Fibroblast of skin of abdomen (primary cell): ENCODE data around the gene TTC7B.
A peak's percentile ranks its signal among the peaks of the same experiment; 100 is the strongest.

ENCODE experiments used
- DNase-seq: peaks from one replicate; pipeline ENCODE4 v3.0.0-alpha.2; 2013

Gene TTC7B

GRCh38 chr14:90739318-90740068 is 76.7 kb downstream of the TTC7B start:
- no peak for DNase-seq

- no peak for DNase-seq
Measured at GRCh38 chr14:90733139-90733808, 83.0 kb downstream of the TTC7B start.

- DNase-seq, result no peak
Measured at GRCh38 chr14:90732718-90733117, 83.5 kb downstream of the TTC7B start.

GRCh38 chr14:90732139-90732538 is 84.1 kb downstream of the TTC7B start:
- DNase-seq, result no peak

DNA sequence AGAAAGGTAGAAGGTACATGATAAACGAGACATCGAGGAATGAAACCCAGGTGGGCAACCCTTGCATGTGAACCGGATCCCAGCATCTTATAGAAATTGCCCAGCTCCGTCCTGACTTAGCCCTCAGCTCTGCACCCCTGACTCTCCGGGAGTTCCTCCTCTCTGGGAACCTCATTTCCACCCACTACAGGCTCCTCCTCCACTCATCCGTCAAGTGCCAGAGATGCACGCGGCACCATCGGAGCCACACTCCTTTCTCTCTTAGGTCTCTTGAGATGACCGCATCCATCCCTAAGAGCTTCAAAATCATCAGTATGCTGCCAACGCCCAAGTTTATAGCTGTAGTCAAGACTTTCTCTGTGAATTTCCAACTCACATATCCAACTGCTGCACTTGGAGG is 84.7 kb downstream of the TTC7B start:
- no peak for DNase-seq

DNA sequence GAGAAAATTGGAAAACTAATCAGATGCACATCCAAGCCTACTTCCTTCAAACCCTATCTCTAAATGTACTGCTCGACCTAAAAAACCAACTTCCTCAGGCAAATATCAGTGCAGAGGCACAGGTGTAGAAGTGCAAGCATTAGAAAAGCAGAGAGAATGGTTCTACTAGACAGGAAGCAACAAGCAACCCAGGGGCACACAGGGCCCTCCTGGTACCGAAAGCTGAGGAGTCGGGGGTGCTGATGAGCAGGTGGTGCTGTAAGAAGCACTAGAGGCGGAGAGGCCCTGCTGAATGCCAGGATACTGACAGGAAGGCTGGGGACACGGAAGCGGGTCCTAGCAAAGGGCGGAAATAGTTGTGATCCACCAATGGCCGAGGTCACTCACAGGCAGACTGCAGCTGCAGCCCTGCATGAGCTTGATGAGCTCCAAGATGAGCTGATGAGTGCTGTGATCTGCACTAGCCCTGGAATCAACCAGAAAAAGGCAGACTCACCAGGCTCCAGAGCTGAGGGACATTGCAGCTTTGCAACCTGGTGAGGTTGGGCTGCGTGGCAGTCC is 85.9 kb downstream of the TTC7B start:
- DNase-seq, result no peak

- DNase-seq, result no peak
Measured at GRCh38 chr14:90728951-90729350, 87.3 kb downstream of the TTC7B start.

GRCh38 chr14:90727082-90727481 is 89.1 kb downstream of the TTC7B start:
- DNase-seq, result no peak

GRCh38 chr14:90726656-90727055 is 89.6 kb downstream of the TTC7B start:
- DNase-seq, result peak; percentile 73

DNA sequence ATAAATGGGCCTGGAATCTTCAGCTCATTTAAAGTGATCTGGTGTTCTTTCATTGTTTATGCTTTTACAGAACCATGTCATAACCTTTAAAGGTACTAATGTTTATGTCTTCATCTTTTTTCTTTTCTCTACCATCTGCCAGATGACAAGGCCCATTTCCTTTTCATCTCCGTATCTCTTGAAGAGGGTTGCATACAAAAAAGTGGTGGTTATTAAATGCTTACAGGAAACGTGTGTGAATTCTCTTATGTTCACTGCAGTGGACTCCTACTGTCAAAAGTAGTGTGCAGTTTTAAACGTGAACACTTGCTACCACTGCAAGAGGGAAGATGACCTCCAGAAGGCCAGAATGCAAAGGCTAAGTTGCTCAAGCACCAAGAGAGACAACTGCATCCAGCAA is 91.4 kb downstream of the TTC7B start:
- no peak for DNase-seq

DNA sequence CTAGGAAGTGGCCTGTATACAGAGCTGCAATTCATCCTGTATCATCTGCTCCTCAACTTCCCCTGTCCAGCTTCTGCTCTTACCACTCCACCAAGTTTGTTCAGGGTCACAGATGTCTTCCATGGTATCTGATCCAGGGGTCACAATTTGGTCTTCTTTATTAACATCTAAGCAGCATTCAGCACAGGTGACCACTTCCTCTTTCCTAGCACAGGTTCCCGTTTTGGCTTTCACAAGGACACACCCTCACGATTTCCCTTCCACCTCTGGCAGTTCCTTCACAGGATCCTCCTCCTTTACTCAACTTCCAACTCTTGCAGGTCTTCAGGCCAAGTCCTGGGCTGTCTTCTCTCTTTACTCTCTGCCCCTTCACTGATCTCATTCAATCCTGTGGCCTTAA is 93.6 kb downstream of the TTC7B start:
- no peak for DNase-seq

DNA sequence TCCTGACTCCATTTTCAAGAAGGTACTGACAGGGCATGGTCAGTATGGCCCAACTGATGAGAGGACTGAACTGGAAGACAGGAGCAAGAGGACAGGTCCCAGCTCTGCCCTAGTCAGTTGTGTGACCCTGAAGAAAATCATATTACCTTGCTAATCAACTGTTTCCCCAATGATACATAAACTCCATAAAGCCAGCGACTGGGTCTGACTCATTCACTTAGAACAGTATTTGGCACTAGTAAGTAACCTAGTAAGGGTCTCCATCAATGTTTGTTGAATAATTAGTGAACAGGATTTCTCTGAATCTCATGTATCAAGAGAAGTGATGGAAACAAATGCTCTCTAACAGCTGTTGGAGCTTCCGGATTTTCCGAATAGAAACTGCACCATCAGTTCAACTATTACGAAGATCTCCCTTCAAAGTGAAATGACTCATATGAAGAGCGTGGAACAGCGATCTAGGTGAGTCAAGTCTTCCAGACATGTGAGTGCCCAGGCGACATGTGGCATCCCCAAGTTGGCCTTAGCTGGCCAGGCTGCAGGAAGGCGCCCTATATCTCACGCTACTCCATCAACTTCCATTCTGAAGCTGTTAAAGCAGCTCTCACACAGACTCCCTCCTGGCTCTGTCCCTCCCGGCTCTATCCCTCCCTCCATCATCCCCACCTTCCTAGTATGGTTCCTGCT is 94.5 kb downstream of the TTC7B start:
- peak; percentile 14 for DNase-seq

DNA sequence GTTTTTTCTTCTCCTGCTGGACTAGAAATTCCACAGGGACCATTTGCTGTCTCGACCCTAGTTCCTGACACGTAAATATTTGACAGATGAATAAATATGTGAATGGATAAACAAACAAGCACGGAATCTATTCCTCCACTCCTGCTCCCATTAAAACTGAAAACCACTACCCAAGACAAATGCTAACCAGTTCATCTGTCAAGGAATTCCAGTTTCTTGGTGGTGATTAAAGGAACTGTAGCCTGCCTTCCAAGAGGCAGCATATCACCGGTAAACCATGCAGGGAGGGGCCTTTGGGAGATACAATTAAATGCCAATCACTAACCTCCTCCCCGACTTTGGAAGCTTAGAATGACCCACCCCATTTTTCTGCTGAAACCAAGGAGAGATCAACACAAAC is 95.4 kb downstream of the TTC7B start:
- DNase-seq, result no peak

DNA sequence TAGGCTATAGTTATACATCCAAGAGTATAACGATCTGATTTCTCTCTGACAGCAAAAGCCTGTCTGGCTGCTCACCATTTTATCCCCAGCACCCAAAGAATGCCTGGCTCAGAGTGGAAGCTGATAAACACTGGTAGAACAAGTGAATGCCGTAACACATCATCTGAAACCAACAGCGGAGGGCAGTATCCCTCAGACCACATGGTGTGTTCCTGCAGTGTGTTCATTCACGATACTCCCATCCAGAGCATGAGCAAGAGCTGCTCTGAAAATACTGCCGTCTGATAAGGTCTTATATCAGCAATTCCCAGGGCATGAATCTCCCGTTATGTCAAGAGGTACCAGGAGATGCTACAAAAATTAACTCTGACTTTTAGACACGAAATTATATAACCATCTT is 95.9 kb downstream of the TTC7B start:
- no peak for DNase-seq

GRCh38 chr14:90717916-90718315 is 98.3 kb downstream of the TTC7B start:
- peak; percentile 86 for DNase-seq

DNA sequence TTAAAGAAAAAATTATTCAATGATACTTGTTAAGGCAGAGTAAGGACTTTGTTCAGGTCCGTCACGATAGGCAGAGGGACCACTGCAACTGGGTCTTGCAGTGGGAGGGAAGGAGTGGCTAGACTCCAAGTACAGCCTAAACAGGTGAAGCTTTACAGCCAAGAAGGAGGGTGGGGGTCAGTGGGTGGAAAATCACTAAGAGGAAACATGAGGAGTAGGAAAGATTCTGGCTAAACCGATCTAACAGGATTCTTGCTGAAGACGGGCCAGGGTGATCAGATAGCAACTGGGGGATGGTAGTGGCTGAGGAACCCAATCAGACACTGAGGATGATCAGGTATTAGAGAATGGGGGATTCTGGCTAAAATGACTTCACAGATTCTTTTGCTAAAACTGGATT is 100.2 kb downstream of the TTC7B start:
- no peak for DNase-seq

DNA sequence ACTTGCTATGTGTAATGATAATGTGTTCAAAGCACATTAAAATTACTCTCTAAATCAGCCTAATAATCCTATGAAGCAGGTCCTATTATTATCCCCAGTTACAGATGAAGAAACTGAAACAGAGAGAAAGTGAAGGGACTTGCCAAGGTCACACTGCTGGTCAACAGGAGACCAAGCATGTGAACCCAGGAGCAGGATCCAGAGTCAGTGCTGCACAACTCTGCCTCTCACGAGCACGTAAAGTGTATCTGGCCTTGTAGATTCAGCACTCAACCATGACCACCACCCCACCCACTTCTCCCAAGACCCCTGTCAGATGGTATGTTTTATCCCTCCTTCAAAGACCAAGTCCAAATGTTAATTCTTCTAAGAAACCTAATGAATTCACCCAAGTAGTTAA is 100.7 kb downstream of the TTC7B start:
- DNase-seq, result no peak

GRCh38 chr14:90714811-90715210 is 101.4 kb downstream of the TTC7B start:
- DNase-seq, result no peak

DNA sequence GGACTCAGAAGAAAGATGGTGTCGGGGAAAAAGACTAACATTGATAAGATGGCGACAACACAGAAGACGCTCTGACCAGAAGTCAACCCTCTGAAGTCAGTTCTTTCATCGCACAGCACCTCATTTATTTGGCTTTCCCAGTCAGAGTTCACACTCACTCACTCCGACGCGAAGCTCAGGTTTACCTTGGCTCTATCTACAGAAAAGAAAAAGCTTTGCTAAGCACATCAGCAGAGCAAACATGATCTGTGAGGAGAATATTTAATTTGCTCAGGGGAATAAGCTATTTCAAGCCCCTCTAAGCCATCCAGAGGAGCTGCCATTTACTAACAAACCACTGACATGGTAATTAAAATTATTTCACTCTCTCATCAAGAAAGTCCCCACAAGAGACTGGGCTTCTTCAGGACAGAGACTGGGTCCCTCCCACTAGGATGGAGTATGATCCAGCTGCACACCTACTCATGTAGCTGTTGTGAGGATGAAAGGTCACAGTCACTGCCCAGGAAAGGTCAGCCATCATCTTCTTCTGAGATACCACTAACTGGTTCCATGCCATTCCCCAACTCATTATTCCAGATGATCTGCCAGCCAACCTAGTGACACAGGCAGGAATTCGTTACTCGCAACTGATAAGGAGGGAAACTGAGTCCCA is 111.4 kb downstream of the TTC7B start:
- no peak for DNase-seq

DNA sequence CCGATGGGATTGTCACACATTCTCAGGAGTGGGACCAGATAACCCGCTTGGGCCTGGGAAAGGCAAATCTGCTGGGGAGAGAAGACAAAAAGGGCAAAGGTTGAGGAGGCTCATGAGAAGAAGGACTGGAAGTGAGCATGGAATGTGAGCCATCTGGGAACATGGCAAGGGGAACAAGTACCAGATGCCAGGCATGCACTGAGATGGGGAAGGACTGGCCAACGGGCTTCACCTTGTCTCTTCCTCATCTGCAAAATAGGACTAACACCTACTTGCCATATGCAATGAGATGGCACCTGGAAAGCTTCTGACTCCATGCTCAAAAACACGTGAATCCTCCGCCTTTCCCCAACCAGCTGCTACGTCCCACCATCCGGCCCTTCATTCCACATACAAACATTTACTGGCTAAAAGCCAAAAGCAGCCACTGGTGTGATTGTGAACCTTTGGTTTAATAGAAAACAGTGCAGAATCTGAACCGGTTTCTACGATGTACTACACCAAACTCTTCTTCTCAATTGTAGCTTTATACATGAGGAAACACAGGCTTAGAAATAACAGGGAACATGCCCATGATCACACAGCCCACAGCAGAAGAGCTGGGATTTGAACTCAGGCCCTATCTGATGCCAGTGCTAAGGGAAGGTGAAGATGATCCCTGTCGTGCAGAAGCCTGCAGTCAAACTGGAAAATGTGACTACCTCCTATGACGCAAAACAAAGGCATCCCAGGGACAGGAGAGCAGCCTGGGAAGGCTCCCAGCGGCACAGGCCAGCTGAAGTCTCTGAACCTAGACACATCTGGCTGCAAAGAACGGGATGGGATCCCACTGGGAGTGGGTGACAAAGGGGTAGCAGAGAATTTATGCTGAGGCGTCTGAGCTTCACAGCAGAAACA is 112.1 kb downstream of the TTC7B start:
- no peak for DNase-seq

GRCh38 chr14:90700933-90701776 is 115.1 kb downstream of the TTC7B start:
- no peak for DNase-seq
